Measurements from ENCODE around the gene ALOX15.
"Not testable (repeated sequence)": the region's sequence is repeated elsewhere in the genome, so short reads cannot be mapped to it uniquely, and the experiment has no call there.

Gene ALOX15

GRCh38 chr17:4610656-4611055 is 30.8 kb downstream of the ALOX15 start:
- DNase-seq: no peak

GRCh38 chr17:4610162-4610561 is 31.3 kb downstream of the ALOX15 start:
- no peak for DNase-seq

GRCh38 chr17:4609761-4610160 is 31.7 kb downstream of the ALOX15 start:
- no peak for DNase-seq

GRCh38 chr17:4607773-4608187 is 33.7 kb downstream of the ALOX15 start:
- no peak for DNase-seq

- no peak for DNase-seq
Measured at GRCh38 chr17:4607261-4607741, 34.2 kb downstream of the ALOX15 start.

GRCh38 chr17:4605826-4606225 is 35.7 kb downstream of the ALOX15 start:
- DNase-seq: no peak

GRCh38 chr17:4604736-4605135 is 36.7 kb downstream of the ALOX15 start:
- not testable (repeated sequence) for DNase-seq

- peak; percentile 94 for DNase-seq
Measured at GRCh38 chr17:4604111-4604644, 37.3 kb downstream of the ALOX15 start.

GRCh38 chr17:4602041-4602440 is 39.4 kb downstream of the ALOX15 start:
- no peak for DNase-seq

- no peak for DNase-seq
Measured at GRCh38 chr17:4601326-4601725, 40.2 kb downstream of the ALOX15 start.

GRCh38 chr17:4600563-4600962 is 40.9 kb downstream of the ALOX15 start:
- no peak for DNase-seq

GRCh38 chr17:4599505-4600281 is 41.8 kb downstream of the ALOX15 start:
- peak; percentile 76 for DNase-seq

- no peak for DNase-seq
Measured at GRCh38 chr17:4598776-4599504, 42.5 kb downstream of the ALOX15 start.

- no peak for DNase-seq
Measured at GRCh38 chr17:4597975-4598374, 43.5 kb downstream of the ALOX15 start.

GRCh38 chr17:4596636-4597380 is 44.7 kb downstream of the ALOX15 start:
- DNase-seq: no peak

- DNase-seq: not testable (repeated sequence)
Measured at GRCh38 chr17:4595685-4596342, 45.7 kb downstream of the ALOX15 start.

- DNase-seq: no peak
Measured at GRCh38 chr17:4594931-4595684, 46.4 kb downstream of the ALOX15 start.

GRCh38 chr17:4594406-4594805 is 47.1 kb downstream of the ALOX15 start:
- DNase-seq: no peak

- no peak for DNase-seq
Measured at GRCh38 chr17:4593021-4593421, 48.5 kb downstream of the ALOX15 start.

- DNase-seq: no peak
Measured at GRCh38 chr17:4592240-4593005, 49.1 kb downstream of the ALOX15 start.

GRCh38 chr17:4591529-4591928 is 49.9 kb downstream of the ALOX15 start:
- no peak for DNase-seq

All from NCI-H1694 (cell line).